Neural cell (in vitro differentiated cells): ENCODE results near the gene HIVEP3. TPM values are rescaled to one million over a fixed set of nuclear protein-coding genes. Genes with fewer than 3 reads are reported as not detected.

Experiments used
- H2AFZ ChIP-seq: fragments of 200-600, 300-800 bp; sonication (generic), shearing (Covaris generic); 2 replicates; pipeline ENCODE4 v1.6.0; 2014; ENCODE audit warnings: low read depth, mild to moderate bottlenecking, antibody characterized with exemption, low read length, moderate library complexity
- H3F3A ChIP-seq: fragments of 200-600 bp; shearing (Covaris generic); 2 replicates; pipeline ENCODE4 v1.6.1; 2016; ENCODE audit warnings: mild to moderate bottlenecking, moderate library complexity, mixed read lengths, antibody characterized with exemption, low read length; ENCODE audit not compliant: insufficient read depth, poor library complexity, severe bottlenecking
- H3K27ac ChIP-seq: fragments of 200-600, 300-800 bp; sonication (generic), shearing (Covaris generic); 2 replicates; pipeline ENCODE4 v1.5.1; 2014; ENCODE audit warnings: mild to moderate bottlenecking, low read length, moderate library complexity
- H3K27me3 ChIP-seq: fragments of 300-800, 200-600 bp; sonication (generic), shearing (Covaris generic); 2 replicates; pipeline ENCODE4 v1.6.0; 2014; ENCODE audit warnings: mild to moderate bottlenecking, low read depth, low read length, moderate library complexity; ENCODE audit not compliant: insufficient read depth
- H3K36me3 ChIP-seq: fragments of 300-800, 200-600 bp; sonication (generic), shearing (Covaris generic); 2 replicates; pipeline ENCODE4 v1.5.1; 2014; ENCODE audit warnings: mild to moderate bottlenecking, antibody characterized with exemption, low read length, moderate library complexity; ENCODE audit not compliant: insufficient read depth
- H3K4me2 ChIP-seq: fragments of 300-800, 200-600 bp; sonication (generic), shearing (Covaris generic); 2 replicates; pipeline ENCODE4 v1.6.0; 2014; ENCODE audit warnings: mild to moderate bottlenecking, low read length
- H3K4me3 ChIP-seq: fragments of 300-800, 200-600 bp; sonication (generic), shearing (Covaris generic); 2 replicates; pipeline ENCODE4 v1.5.1; 2014; ENCODE audit warnings: mild to moderate bottlenecking, low read length, moderate library complexity
- H3K79me2 ChIP-seq: fragments of 200-600 bp; shearing (Covaris generic); replicated peaks from 2 replicates; pipeline ENCODE4 v1.6.0; 2014; ENCODE audit warnings: mild to moderate bottlenecking, low read length, moderate library complexity; ENCODE audit not compliant: insufficient read depth
- H3K9ac ChIP-seq: fragments of 300-800, 200-600 bp; sonication (generic), shearing (Covaris generic); 2 replicates; pipeline ENCODE4 v1.6.1; 2016; ENCODE audit warnings: mild to moderate bottlenecking, low read length, mixed read lengths
- H3K9me2 ChIP-seq: fragments of 200-600 bp; shearing (Covaris generic); 2 replicates; pipeline ENCODE4 v1.6.1; 2016; ENCODE audit warnings: mild to moderate bottlenecking, low read length, mixed read lengths; ENCODE audit not compliant: insufficient read depth
- H3K9me3 ChIP-seq: fragments of 200-600, 300-800 bp; sonication (generic), shearing (Covaris generic); 2 replicates; pipeline ENCODE4 v1.6.1; 2016; ENCODE audit warnings: mild to moderate bottlenecking, mixed run types, low read length, moderate library complexity, mixed read lengths
- H4K20me1 ChIP-seq: fragments of 200-600 bp; shearing (Covaris generic); 2 replicates; pipeline ENCODE4 v1.6.1; 2016; ENCODE audit warnings: mild to moderate bottlenecking, mixed run types; ENCODE audit not compliant: insufficient read depth
- CTCF ChIP-seq: fragments of 450-650 bp; IDR thresholded peaks from 2 replicates; pipeline ENCODE4 v1.5.1; 2014; ENCODE audit warnings: antibody characterized with exemption, mild to moderate bottlenecking, moderate library complexity; ENCODE audit not compliant: poor library complexity, severe bottlenecking
- EP300 ChIP-seq: fragments of 450-650 bp; conservative IDR thresholded peaks from 2 replicates; pipeline ENCODE4 v1.6.1; 2014; ENCODE audit warnings: antibody characterized with exemption, mild to moderate bottlenecking, moderate library complexity; ENCODE audit not compliant: poor library complexity, severe bottlenecking
- EZH2 ChIP-seq: fragments of 200-600, 300-800 bp; shearing (Covaris generic), sonication (generic); IDR thresholded peaks from 2 replicates; pipeline ENCODE4 v1.6.1; 2014; ENCODE audit warnings: antibody characterized with exemption, low read length, borderline replicate concordance, mild to moderate bottlenecking; ENCODE audit not compliant: insufficient read depth, poor library complexity, severe bottlenecking
- MXI1 ChIP-seq: fragments of 450-650 bp; conservative IDR thresholded peaks from 2 replicates; pipeline ENCODE4 v1.6.1; 2014; ENCODE audit warnings: antibody characterized with exemption, mild to moderate bottlenecking; ENCODE audit not compliant: poor library complexity, severe bottlenecking
- POLR2AphosphoS5 ChIP-seq: IDR thresholded peaks from 2 replicates; pipeline ENCODE4 v1.6.1; 2012
- RAD21 ChIP-seq: fragments of 450-650 bp; conservative IDR thresholded peaks from 2 replicates; pipeline ENCODE4 v1.6.1; 2014; ENCODE audit warnings: antibody characterized with exemption, mild to moderate bottlenecking, moderate library complexity
- REST ChIP-seq: IDR thresholded peaks from 2 replicates; pipeline ENCODE4 v1.6.1; 2012; ENCODE audit warnings: borderline replicate concordance
- SMC3 ChIP-seq: fragments of 450-650 bp; conservative IDR thresholded peaks from 2 replicates; pipeline ENCODE4 v1.6.1; 2014; ENCODE audit warnings: antibody characterized with exemption, mild to moderate bottlenecking, moderate library complexity; ENCODE audit not compliant: poor library complexity
- TAF1 ChIP-seq: IDR thresholded peaks from 2 replicates; pipeline ENCODE4 v1.6.1; 2012; ENCODE audit warnings: low read depth
- polyA plus RNA-seq: library from polyadenylated mRNA; depleted of rRNA; stranded (reverse); fragments of >200 nt; gene quantifications from 2 replicates; pipeline ENCODE4 v1.2.3, GENCODE V29; 2014

HIVEP3 gene
- polyA plus RNA-seq, 1 donor from 2014 or later = 2.6 TPM

DNA sequence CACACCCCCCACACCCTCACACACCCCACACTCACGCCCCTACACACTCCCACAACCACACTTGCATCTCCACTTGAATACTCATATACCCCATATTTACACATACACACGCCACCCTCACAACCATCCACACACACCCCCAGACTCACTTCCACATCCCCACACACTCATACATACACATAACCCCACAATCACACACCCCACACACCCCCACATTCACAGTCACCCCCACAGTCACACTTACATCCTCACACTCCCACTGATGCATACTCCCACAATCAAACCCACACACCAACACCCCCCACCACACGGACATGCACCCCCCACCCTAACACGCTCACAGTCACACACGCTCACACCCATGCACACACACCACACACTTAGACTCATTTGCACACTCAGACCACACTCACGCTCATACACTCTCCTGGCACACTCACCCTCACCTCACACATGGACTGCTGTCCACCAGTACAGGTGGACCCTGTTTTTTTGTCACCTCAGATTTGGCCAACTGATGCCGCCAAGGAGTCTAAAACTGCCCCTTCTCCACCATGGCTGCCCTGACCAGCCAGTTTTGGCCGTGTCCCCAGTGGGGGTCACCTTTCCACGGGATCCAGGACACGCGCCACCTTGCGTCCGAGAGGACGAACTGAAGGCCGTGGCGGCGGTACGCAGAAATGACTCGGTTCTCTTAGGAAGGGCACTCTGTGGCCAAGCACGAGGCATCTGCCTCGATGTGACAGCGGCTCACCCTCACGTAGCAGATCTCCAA is 388.9 kb downstream of the HIVEP3 start:
- Histone ChIP-seq H2AFZ (no peak overlapping the region), H3K36me3 (no peaks in the 10 kb centered on the region), H4K20me1 (no peaks in the 10 kb centered on the region), H3K4me3 (no peak overlapping the region), H3K79me2 (no peaks in the 10 kb centered on the region), H3K27ac (no peak overlapping the region), H3K27me3 (no peaks in the 10 kb centered on the region), H3K9me3 (no peaks in the 10 kb centered on the region), H3K4me2 (no peak overlapping the region), H3K9ac (no peak overlapping the region), H3F3A (no peaks in the 10 kb centered on the region), H3K9me2 (no peaks in the 10 kb centered on the region)
- TF ChIP-seq POLR2AphosphoS5 = no peak
- no peak for TF ChIP-seq EZH2
- no peak for TF ChIP-seq MXI1
- no peak for TF ChIP-seq REST

GRCh38 chr1:41528726-41529605 is 389.8 kb downstream of the HIVEP3 start:
- Histone ChIP-seq H3K79me2 (no peaks in the 10 kb centered on the region), H3K27me3 (no peaks in the 10 kb centered on the region), H2AFZ (no peak overlapping the region), H4K20me1 (no peaks in the 10 kb centered on the region), H3K9me3 (no peaks in the 10 kb centered on the region), H3K27ac (no peak overlapping the region), H3F3A (no peaks in the 10 kb centered on the region), H3K9ac (no peak overlapping the region), H3K4me3 (no peak overlapping the region), H3K9me2 (no peaks in the 10 kb centered on the region), H3K36me3 (no peaks in the 10 kb centered on the region), H3K4me2 (no peak overlapping the region)
- TF ChIP-seq CTCF = no peak
- no peak for TF ChIP-seq SMC3
- TF ChIP-seq REST = no peak
- no peak for TF ChIP-seq POLR2AphosphoS5
- TF ChIP-seq RAD21 = no peak
- no peak for TF ChIP-seq EZH2
- TF ChIP-seq TAF1 = no peak
- no peak for TF ChIP-seq EP300
- no peak for TF ChIP-seq MXI1
